Measurements from ENCODE around the gene IDUA.

GRCh38 chr4:961351-962230, 25.3 kb upstream of the IDUA start:
- TF ChIP-seq CTCF (IDR thresholded peaks at IDR 0.05) (no peak), EZH2 (IDR thresholded peaks at IDR 0.05; ENCODE audit: borderline replicate concordance, insufficient read depth, low read depth, low read length, poor library complexity, severe bottlenecking) (no peak)

All from B cell (primary cell).